Lower leg skin (tissue), 3 donors: ENCODE data around the gene PLEKHG4B.

Experiments used
- POLR2A ChIP-seq, 2 donors: fragments of 450-650 bp; IDR thresholded peaks; one replicate each; pipeline ENCODE4 v1.6.1; 2016 to 2017; ENCODE audit warnings: antibody characterized with exemption in 2 of 2, mild to moderate bottlenecking in 1 of 2, moderate library complexity in 1 of 2
- TF ChIP-seq, protein P1 (sequence below), 3 donors: fragments of 450-650 bp; IDR thresholded peaks; one replicate each; pipeline ENCODE4 v1.5.1; 2016; ENCODE audit warnings: antibody characterized with exemption in 3 of 3, mild to moderate bottlenecking in 3 of 3, moderate library complexity in 2 of 3

GRCh38 chr5:158807-159447, 67.0 kb downstream of the PLEKHG4B start:
- TF ChIP-seq, protein P1, sequence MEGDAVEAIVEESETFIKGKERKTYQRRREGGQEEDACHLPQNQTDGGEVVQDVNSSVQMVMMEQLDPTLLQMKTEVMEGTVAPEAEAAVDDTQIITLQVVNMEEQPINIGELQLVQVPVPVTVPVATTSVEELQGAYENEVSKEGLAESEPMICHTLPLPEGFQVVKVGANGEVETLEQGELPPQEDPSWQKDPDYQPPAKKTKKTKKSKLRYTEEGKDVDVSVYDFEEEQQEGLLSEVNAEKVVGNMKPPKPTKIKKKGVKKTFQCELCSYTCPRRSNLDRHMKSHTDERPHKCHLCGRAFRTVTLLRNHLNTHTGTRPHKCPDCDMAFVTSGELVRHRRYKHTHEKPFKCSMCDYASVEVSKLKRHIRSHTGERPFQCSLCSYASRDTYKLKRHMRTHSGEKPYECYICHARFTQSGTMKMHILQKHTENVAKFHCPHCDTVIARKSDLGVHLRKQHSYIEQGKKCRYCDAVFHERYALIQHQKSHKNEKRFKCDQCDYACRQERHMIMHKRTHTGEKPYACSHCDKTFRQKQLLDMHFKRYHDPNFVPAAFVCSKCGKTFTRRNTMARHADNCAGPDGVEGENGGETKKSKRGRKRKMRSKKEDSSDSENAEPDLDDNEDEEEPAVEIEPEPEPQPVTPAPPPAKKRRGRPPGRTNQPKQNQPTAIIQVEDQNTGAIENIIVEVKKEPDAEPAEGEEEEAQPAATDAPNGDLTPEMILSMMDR (IDR thresholded peaks at IDR 0.05): no peak
- no peak for TF ChIP-seq POLR2A (IDR thresholded peaks at IDR 0.05)
